T47D (cell line): ENCODE measurements around the gene AMPH.

Experiments used
- DNase-seq, 2 experiments: peaks; one replicate each; pipeline versions ENCODE4 v3.0.0 to v3.0.0-alpha.2; 2011 to 2012; ENCODE audit warnings: low read depth in 1 of 2, low spot score in 1 of 2
- JUND ChIP-seq: IDR thresholded peaks from 2 replicates; pipeline ENCODE4 v1.6.1; 2012; ENCODE audit warnings: low read depth
- in situ Hi-C: cut with HindIII; loops from 2 replicates; pipeline ENCODE4 v1.10.0; 2016; ENCODE audit warnings: low sequenced_read_pairs, low pct_unique_long_range_greater_than_20kb

The AMPH gene

DNA sequence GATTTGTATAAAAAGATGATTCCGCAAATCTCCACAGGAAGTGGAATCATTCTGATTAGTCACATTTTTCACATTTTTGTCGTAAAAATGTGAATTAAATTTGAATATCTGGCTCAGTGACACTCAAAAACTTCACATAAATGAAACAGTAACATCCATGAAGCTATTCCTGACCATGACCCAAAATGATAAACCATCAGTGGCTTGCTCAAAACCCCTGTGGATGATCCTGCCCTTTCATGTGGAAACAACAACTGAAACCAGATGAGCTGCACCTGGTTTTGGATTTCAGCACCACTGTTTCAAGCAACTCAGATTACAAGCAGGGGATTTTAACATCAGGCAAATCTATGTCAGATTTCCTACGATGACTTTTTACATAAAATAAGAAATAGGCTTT lies 80.3 kb downstream of the AMPH start:
- in situ Hi-C loops, result no loop called here
- no peak for DNase-seq
- TF ChIP-seq JUND, result no peak

DNA sequence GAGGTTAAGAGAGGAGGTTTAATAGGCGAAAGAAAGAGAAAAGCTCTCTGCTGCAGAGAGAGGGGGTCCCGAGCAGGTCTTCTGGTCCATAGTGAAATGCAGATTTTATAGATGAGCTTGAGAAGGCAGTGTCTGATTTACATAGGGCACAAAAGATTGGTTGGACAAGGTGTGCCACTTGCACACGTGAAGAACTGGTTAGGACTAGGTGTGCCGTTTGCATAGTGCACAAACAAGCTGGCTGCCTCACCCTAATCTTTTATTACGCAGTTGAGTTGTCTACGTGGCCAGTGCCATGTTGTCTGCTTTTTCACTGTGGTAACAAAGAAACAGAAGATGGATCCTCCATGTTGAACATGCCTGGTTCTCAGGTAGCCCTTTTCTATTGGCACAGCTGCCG lies 82.6 kb downstream of the AMPH start:
- in situ Hi-C loops, result no loop called here
- no peak for DNase-seq
- TF ChIP-seq JUND, result no peak

DNA sequence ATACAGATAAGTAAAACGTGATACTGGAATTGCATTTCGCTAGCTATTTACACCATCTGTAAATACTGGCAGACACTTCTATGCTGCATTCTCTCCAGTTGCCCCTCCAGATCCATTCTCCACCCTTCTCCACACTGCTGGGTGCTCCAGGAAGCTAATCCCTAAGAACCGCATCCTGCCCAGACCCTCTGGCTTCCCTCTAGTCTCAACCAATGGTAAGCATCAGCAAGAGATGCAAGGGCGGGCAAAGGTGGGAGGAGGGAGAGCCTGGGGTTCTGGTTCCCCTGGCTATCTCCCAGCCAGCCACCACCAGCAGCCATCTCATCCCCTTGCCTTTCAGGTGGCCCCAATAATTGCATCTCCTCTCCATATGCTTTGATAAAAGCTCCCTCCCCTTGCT lies 84.4 kb downstream of the AMPH start:
- DNase-seq, result no peak
- no peak for TF ChIP-seq JUND
- in situ Hi-C loops, result no loop called here

DNA sequence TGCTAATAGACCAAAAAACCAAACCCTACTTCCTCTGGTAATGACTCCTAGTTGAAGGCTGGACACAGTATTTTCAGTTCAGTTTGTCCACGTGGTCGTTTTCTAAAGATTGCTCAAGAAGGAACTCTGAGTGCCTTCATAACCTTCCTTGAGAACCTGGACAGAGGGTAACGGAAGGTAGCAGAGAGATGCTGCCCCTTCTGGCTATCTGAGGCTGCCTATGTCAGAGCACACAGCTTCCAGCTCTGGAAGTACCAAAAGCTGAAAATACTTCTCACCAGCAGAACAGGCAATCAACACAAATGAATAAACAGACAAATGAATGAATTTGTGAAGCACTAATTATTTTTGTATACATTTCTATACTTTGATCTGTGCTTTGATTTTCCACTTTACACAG lies 85.2 kb downstream of the AMPH start:
- in situ Hi-C loops, result no loop called here
- no peak for TF ChIP-seq JUND
- DNase-seq, result no peak

DNA sequence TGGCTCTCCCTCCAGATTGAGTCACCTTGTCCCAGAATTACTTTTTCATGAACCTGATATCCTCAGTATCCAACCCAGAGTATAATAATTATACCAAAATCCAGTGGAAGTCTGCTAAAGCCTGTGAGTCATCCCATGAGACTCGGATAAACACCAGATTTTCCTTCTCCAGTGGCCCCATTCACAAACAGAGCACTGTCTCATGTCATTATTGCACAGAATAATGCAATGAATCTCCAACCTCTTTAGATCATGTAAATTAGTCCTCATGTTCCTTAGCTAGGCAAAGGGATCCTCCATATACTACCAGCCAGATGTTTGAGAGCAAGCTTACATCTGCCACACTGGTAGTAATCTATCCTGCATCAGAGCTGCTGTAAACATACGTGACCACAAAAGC lies 89.0 kb downstream of the AMPH start:
- DNase-seq, result no peak
- in situ Hi-C loops, result no loop called here
- TF ChIP-seq JUND, result no peak

DNA sequence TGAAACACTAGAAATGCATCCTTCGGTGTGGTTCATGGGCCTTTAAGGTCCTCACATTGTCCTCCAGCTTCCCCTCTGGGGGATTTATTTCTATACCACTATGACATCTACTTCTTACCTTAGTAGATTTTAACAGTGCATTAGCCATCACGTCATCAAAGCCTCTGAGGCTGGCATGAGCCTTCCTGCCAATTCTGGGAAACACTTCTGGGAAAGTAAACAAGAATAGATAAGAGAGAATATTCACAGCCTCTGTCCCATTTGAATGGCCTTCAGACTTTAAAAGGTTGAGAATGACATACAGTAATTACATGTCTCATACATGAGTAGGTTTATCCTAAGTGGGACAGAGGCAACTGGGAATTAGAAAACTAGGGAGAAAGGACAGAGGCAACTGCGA lies 89.7 kb downstream of the AMPH start:
- TF ChIP-seq JUND, result no peak
- in situ Hi-C loops, result no loop called here
- no peak for DNase-seq

DNA sequence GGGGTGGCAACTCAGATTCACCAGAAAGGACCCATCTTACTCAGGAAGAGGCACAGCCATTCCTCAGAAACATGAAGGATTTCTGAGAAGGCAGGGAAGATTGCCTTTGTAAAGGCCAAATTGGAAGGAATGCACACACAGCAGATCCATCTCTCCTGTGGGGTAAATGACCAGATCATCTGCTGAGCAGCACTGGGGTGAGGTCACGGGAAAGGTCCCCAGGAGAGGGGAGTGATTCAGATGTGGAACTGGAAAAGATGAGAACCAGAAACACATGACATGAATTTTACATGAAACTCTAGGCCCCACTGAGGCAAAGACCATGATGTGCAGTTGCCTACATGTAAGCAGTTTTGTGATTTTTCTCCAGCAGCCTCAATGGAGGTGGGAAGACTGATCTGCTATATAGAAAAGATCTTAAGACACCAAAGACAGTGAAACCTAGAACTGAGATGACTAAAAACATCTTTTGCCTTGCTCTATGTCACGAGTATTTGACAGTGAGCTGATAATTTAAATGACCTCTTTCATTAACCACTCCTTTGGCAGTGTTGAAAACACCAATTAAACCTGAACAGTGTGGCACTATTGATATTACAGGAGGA lies 91.6 kb downstream of the AMPH start:
- no peak for TF ChIP-seq JUND
- in situ Hi-C loops, result no loop called here
- no peak for DNase-seq

DNA sequence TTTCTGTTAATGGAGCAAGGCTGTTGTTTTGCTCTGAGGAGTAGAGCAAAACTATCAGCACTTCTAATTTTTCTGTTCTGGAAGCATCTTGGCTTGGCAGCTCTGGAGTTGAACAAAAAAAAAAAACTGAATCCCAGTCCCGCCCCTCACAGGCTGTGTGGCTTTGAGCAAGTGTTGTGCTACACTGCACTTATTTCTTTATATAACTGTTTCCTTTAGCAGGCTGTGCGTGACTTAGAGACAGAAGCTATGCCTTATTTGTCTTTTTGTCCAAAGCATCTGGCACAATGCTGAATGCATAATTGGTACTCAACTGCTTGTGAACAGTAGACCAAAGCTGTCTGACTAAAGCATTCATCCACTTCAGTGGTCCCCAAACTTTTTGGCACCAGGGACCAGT lies 96.1 kb downstream of the AMPH start:
- TF ChIP-seq JUND, result no peak
- DNase-seq, result no peak
- in situ Hi-C loops, result no loop called here

DNA sequence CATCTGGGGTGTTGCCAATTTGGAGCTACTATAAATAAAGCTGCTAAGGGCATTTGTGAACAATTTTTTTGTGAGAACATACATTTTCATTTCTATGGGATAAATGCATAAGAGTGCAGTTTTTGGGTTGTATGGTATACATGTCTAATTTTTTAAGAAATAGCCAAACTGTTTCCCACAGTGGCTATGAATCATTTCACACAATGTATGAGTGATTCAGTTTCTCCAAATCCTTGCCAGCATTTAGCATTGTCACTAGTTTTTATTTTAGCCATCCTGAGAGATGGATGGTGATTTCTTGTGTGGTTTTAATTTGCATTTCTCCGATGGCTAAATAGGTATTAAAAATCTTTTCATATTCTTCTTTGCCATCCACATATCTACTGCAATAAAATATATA lies 105.3 kb downstream of the AMPH start:
- DNase-seq, result no peak
- TF ChIP-seq JUND, result no peak
- in situ Hi-C loops, result no loop called here

DNA sequence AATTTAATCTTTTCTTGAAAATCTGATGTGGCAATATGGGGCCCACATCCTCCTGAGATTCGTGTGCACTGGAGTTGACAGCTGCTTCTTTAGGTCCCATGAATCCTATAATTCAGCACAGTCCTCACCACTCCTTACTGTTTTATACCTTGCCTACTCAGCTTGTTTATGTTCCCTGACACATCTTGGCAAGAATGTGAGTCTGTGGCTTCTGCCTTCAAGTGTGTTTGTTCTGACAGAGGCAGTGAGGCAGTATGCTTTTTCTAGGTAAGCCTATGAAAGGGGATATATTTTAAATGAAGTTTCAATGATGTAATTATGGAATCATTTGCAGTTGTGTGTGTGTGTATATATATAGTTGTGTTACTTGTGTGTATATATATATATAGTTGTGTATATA lies 106.4 kb downstream of the AMPH start:
- no peak for TF ChIP-seq JUND
- in situ Hi-C loops, result no loop called here
- DNase-seq, result no peak

DNA sequence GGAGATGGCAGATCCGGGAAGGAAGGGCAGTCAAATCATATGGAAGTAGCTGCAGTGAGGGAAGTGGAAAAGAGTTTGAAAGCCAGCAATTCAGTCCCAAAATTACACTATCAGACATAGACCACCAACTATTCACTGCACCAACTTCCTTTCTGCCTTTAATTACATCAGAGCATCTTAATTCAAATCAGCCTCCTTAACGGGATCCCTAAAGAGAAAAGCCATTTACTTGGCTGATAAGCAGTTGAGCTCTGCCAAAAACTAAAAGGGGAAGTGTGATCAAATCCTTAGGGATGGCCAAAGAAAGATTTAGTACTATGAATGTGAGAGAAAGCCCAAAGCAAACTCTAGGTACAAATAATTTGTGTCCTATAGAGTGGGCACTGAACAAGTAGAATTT lies 110.4 kb downstream of the AMPH start:
- no peak for TF ChIP-seq JUND
- in situ Hi-C loops, result no loop called here
- DNase-seq, result no peak

DNA sequence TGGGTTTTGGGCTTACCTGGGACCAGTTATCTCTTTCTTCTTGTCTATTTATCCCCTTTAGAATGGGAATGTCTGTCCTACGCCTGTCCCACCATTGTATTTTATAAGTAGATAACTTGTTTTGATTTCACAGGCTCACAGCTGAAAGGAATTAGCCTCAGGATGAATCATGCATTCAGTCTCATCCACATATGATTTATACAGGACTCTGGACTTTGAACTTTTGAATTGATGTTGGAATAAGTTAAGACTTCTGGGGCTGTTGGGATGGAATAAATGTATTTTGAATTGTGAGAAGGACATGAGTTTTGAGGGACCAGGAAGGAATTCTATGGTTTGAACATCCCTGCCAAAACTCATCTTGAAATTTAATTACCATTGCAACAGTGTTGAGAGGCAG lies 112.6 kb downstream of the AMPH start:
- no peak for DNase-seq
- TF ChIP-seq JUND, result no peak
- in situ Hi-C loops, result no loop called here

DNA sequence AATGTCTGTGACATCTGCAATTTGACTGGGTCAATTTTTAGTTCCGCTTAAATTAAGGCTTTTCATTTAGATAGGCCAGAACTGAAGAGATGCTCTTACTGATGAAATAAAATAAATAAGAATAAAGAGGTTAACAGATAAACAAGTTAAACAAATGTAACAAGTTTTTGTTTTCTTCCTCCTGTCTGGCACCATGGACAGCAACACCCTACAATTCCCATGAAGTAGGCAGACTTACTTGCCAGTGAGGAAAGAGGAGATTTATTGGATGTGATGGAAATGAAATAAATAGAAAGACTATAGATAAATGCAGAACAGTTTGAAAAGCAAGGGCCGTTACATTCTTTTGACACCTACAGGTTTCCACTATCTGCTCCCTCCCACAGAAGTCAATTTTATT lies 118.5 kb downstream of the AMPH start:
- DNase-seq, result peak; percentile 8 to 45
- in situ Hi-C loops, result no loop called here
- no peak for TF ChIP-seq JUND

DNA sequence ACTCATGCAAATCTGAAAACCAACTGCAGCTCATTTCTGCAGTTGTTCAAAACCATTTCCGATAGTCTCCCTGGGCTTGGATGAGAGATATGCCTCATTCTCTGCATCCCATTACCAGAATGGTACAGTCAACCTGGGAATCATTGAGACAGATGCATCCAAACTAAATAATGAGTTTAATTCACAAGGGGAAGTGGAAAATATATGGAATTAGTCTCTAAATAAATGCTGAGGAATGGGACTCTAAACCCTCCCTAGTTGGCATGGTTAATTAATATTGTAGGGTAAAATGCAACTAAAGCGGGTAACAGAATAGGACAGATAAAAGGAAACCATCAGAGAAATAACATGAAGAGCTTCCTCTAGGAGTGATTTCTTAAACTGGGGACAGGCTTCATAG lies 118.9 kb downstream of the AMPH start:
- TF ChIP-seq JUND, result no peak
- in situ Hi-C loops, result no loop called here
- no peak for DNase-seq
